Central memory CD8-positive, alpha-beta T cell (primary cell): Measurements from ENCODE around the gene SDK2.

Experiments
- ATAC-seq: fragments of 150-1000 bp; cut with Tn5 transposase; replicated peaks from 2 replicates; pipeline ENCODE4 v1.10.0; 2022; ENCODE audit warnings: mild to moderate bottlenecking, moderate FRiP score, moderate number of reproducible peaks; ENCODE audit not compliant: poor library complexity, severe bottlenecking; ENCODE audit errors: extremely low read depth
- DNase-seq, 2 donors: peaks; one replicate each; pipeline ENCODE4 v3.0.0; 2021; ENCODE audit warnings: low spot score in 2 of 2
- H3K27ac Mint-ChIP-seq: one replicate; pipeline ENCODE4 v1.8.0; 2022; ENCODE audit warnings: low read depth, mild to moderate bottlenecking, moderate library complexity, mixed read lengths
- H3K27me3 Mint-ChIP-seq: one replicate; pipeline ENCODE4 v1.8.0; 2022; ENCODE audit warnings: mixed read lengths
- H3K36me3 Mint-ChIP-seq: one replicate; pipeline ENCODE4 v1.8.0; 2022; ENCODE audit warnings: mild to moderate bottlenecking, moderate library complexity, mixed read lengths; ENCODE audit not compliant: insufficient read depth
- H3K4me1 Mint-ChIP-seq: one replicate; pipeline ENCODE4 v1.8.0; 2022; ENCODE audit warnings: mixed read lengths
- H3K4me3 Mint-ChIP-seq: one replicate; pipeline ENCODE4 v1.8.0; 2022; ENCODE audit warnings: mild to moderate bottlenecking, moderate library complexity, mixed read lengths
- H3K9me3 Mint-ChIP-seq: one replicate; pipeline ENCODE4 v1.8.0; 2022; ENCODE audit warnings: mixed read lengths

The SDK2 gene

GRCh38 chr17:73399056-73399455 lies 245.2 kb downstream of the SDK2 start:
- no peak for DNase-seq
- Mint-ChIP-seq H3K27me3 (peaks cover 27% of the 10 kb centered on the region), H3K4me1 (no peaks in the 10 kb centered on the region), H3K9me3 (no peaks in the 10 kb centered on the region), H3K27ac (no peak overlapping the region), H3K4me3 (no peak overlapping the region), H3K36me3 (no peaks in the 10 kb centered on the region)
- no peak for ATAC-seq

GRCh38 chr17:73397856-73398540 lies 246.2 kb downstream of the SDK2 start:
- H3K4me1 Mint-ChIP-seq, result no peaks in the 10 kb centered on the region
- no peak overlapping the region for H3K27ac Mint-ChIP-seq
- H3K27me3 Mint-ChIP-seq, result peaks cover 26% of the 10 kb centered on the region
- no peaks in the 10 kb centered on the region for H3K9me3 Mint-ChIP-seq
- no peak for DNase-seq
- no peak for ATAC-seq
- no peaks in the 10 kb centered on the region for H3K36me3 Mint-ChIP-seq
- no peak overlapping the region for H3K4me3 Mint-ChIP-seq

GRCh38 chr17:73397278-73397826 lies 246.9 kb downstream of the SDK2 start:
- Mint-ChIP-seq H3K36me3 (no peaks in the 10 kb centered on the region), H3K4me1 (no peaks in the 10 kb centered on the region), H3K27ac (no peak overlapping the region), H3K27me3 (peaks cover 26% of the 10 kb centered on the region), H3K4me3 (no peak overlapping the region), H3K9me3 (no peaks in the 10 kb centered on the region)
- no peak for ATAC-seq
- no peak for DNase-seq

GRCh38 chr17:73396431-73397277 lies 247.6 kb downstream of the SDK2 start:
- Mint-ChIP-seq H3K4me1 (no peaks in the 10 kb centered on the region), H3K27ac (no peak overlapping the region), H3K36me3 (no peaks in the 10 kb centered on the region), H3K4me3 (no peak overlapping the region), H3K27me3 (peaks cover 26% of the 10 kb centered on the region), H3K9me3 (no peaks in the 10 kb centered on the region)
- ATAC-seq (no peak), DNase-seq (no peak)

GRCh38 chr17:73394512-73395450 lies 249.5 kb downstream of the SDK2 start:
- H3K9me3 Mint-ChIP-seq, result no peaks in the 10 kb centered on the region
- no peaks in the 10 kb centered on the region for H3K36me3 Mint-ChIP-seq
- H3K4me1 Mint-ChIP-seq, result no peaks in the 10 kb centered on the region
- no peak for DNase-seq
- no peak for ATAC-seq
- peaks cover 26% of the 10 kb centered on the region for H3K27me3 Mint-ChIP-seq
- no peak overlapping the region for H3K4me3 Mint-ChIP-seq
- H3K27ac Mint-ChIP-seq, result no peak overlapping the region

GRCh38 chr17:73393962-73394361 lies 250.3 kb downstream of the SDK2 start:
- no peak overlapping the region for H3K4me3 Mint-ChIP-seq
- DNase-seq, result no peak
- peaks cover 21% of the 10 kb centered on the region for H3K27me3 Mint-ChIP-seq
- no peak overlapping the region for H3K27ac Mint-ChIP-seq
- no peaks in the 10 kb centered on the region for H3K9me3 Mint-ChIP-seq
- no peak for ATAC-seq
- H3K36me3 Mint-ChIP-seq, result no peaks in the 10 kb centered on the region
- H3K4me1 Mint-ChIP-seq, result no peaks in the 10 kb centered on the region

- Mint-ChIP-seq H3K27me3 (peaks cover 16% of the 10 kb centered on the region), H3K4me1 (no peaks in the 10 kb centered on the region), H3K9me3 (no peaks in the 10 kb centered on the region), H3K4me3 (no peak overlapping the region), H3K27ac (no peak overlapping the region), H3K36me3 (no peaks in the 10 kb centered on the region)
- ATAC-seq, result no peak
- no peak for DNase-seq
These were observed 250.9 kb downstream of the SDK2 start for GRCh38 chr17:73393381-73393780.

GRCh38 chr17:73391331-73392265 lies 252.6 kb downstream of the SDK2 start:
- no peak for ATAC-seq
- Mint-ChIP-seq H3K27ac (no peak overlapping the region), H3K27me3 (peaks cover 3% of the 10 kb centered on the region), H3K4me3 (no peak overlapping the region), H3K36me3 (no peaks in the 10 kb centered on the region), H3K4me1 (no peaks in the 10 kb centered on the region), H3K9me3 (no peaks in the 10 kb centered on the region)
- no peak for DNase-seq

- Mint-ChIP-seq H3K27me3 (no peaks in the 10 kb centered on the region), H3K27ac (no peak overlapping the region), H3K4me3 (no peak overlapping the region), H3K4me1 (no peaks in the 10 kb centered on the region), H3K9me3 (no peaks in the 10 kb centered on the region), H3K36me3 (no peaks in the 10 kb centered on the region)
- no peak for DNase-seq
- no peak for ATAC-seq
These were observed 253.4 kb downstream of the SDK2 start for GRCh38 chr17:73390851-73391250.

- ATAC-seq, result no peak
These were observed 254.0 kb downstream of the SDK2 start for GRCh38 chr17:73390221-73390620.

GRCh38 chr17:73389411-73389810 lies 254.8 kb downstream of the SDK2 start:
- Mint-ChIP-seq H3K9me3 (no peaks in the 10 kb centered on the region), H3K27me3 (no peaks in the 10 kb centered on the region), H3K4me3 (no peak overlapping the region), H3K4me1 (no peaks in the 10 kb centered on the region), H3K36me3 (no peaks in the 10 kb centered on the region), H3K27ac (no peak overlapping the region)
- DNase-seq, result no peak
- ATAC-seq, result no peak

More at GRCh38 chr17:73390221-73390620, 254.0 kb downstream of the SDK2 start:
- no peak overlapping the region for H3K27ac Mint-ChIP-seq
- H3K36me3 Mint-ChIP-seq, result no peaks in the 10 kb centered on the region
- no peak for DNase-seq
- no peaks in the 10 kb centered on the region for H3K9me3 Mint-ChIP-seq
- no peaks in the 10 kb centered on the region for H3K27me3 Mint-ChIP-seq
- H3K4me3 Mint-ChIP-seq, result no peak overlapping the region
- no peaks in the 10 kb centered on the region for H3K4me1 Mint-ChIP-seq
